Heart left ventricle (tissue), 16 donors: ENCODE measurements around the gene BLVRB. TPM values are rescaled to one million over a fixed set of nuclear protein-coding genes. Genes with fewer than 3 reads are reported as not detected.
"Not testable (repeated sequence)": the region's sequence is repeated elsewhere in the genome, so short reads cannot be mapped to it uniquely, and the experiment has no call there.

Source experiments
- ATAC-seq, 4 donors: fragments of 200-7000 bp; cut with Tn5 transposase; one replicate each; pipeline ENCODE4 v1.9.1; 2020 to 2022; ENCODE audit warnings: moderate library complexity in 4 of 4, mild to moderate bottlenecking in 3 of 4, moderate number of reproducible peaks in 1 of 4
- DNase-seq, 5 donors: peaks; one replicate each; pipeline ENCODE4 v3.0.0-alpha.2; 2020
- H3K27ac ChIP-seq, 12 donors: fragments of 200-600 bp; sonication (generic) in 4 of 12; one replicate each; pipeline versions ENCODE4 v1.5.0 to v1.8.0; 2016 to 2022; ENCODE audit warnings: mild to moderate bottlenecking in 2 of 12
- H3K27me3 ChIP-seq, 9 donors: fragments of 200-600 bp; sonication (generic) in 2 of 9; one replicate each; pipeline versions ENCODE4 v1.5.1 to v1.8.0; 2016 to 2022; ENCODE audit warnings: mild to moderate bottlenecking in 3 of 9
- H3K36me3 ChIP-seq, 9 donors: fragments of 200-600 bp; sonication (generic) in 2 of 9; one replicate each; pipeline versions ENCODE4 v1.5.0 to v1.8.0; 2018 to 2022; ENCODE audit warnings: mild to moderate bottlenecking in 2 of 9
- H3K4me1 ChIP-seq, 12 donors: fragments of 200-600 bp; sonication (generic) in 4 of 12; one replicate each; pipeline versions ENCODE4 v1.5.0 to v1.8.0; 2016 to 2022; ENCODE audit warnings: mild to moderate bottlenecking in 3 of 12
- H3K4me3 ChIP-seq, 12 donors: fragments of 200-600 bp; sonication (generic) in 4 of 12; one replicate each; pipeline versions ENCODE4 v1.5.0 to v1.8.0; 2017 to 2022; ENCODE audit warnings: mild to moderate bottlenecking in 9 of 12, moderate library complexity in 4 of 12
- H3K9me3 ChIP-seq, 12 donors: fragments of 200-600 bp; sonication (generic) in 4 of 12; one replicate each; pipeline versions ENCODE4 v1.5.0 to v1.8.0; 2016 to 2022; ENCODE audit warnings: mild to moderate bottlenecking in 1 of 12
- POLR2A ChIP-seq, 2 donors: fragments of 450-650 bp; IDR thresholded peaks; one replicate each; pipeline ENCODE4 v1.6.1; 2017; ENCODE audit warnings: antibody characterized with exemption in 2 of 2, mild to moderate bottlenecking in 2 of 2, moderate library complexity in 2 of 2
- WGBS, 4 donors: extraction: QIAGEN DNeasy Blood & Tissue Kit in 2 of 4; methylation state at CpG; one replicate each; pipeline versions ENCODE4 v1.1.5 to v1.1.7; 2013 to 2018; 5-methylcytosine and 5-hydroxymethylcytosine counted together
- intact Hi-C, 10 donors: fragments of 100-400 bp; cut with DNase I; formaldehyde crosslinking; loops; one replicate each; pipeline versions ENCODE4 v1.11.1 to v1.14.2; 2022
- polyA plus RNA-seq, 2 donors: library from polyadenylated mRNA; stranded (reverse); fragments of 200-250 nt; gene quantifications; one replicate each; pipeline ENCODE4 v1.2.3, GENCODE V29; 2013
- total RNA-seq, 9 donors: library from RNA; depleted of rRNA in 2 of 9; stranded (reverse); fragments of >200 nt in 2 of 9; fragmentation: NEBNext Ultra II Directional in 3 of 9; extraction: Animal tissue kit (Norgen Biotek cat#: 25700) in 3 of 9; gene quantifications; one replicate each; pipeline versions ENCODE4 v1.1.0 to v1.2.4, GENCODE V29; 2016 to 2023
- TF ChIP-seq, protein P1 (sequence below), 12 donors: fragments of 200-600 bp; sonication (generic) in 4 of 12; IDR thresholded peaks; one replicate each; pipeline versions ENCODE4 v1.5.0 to v1.8.0; 2018 to 2022; ENCODE audit warnings: antibody characterized with exemption in 12 of 12, mild to moderate bottlenecking in 5 of 12
- donor health status: ischemic (EF 13 %, LVEDD 7.1; RV severe dilation, severe dysfunction).
- donor health status: healthy with polysubstance abuse.
- donor health status: DM: no; HTN: yes; CAD: no.
- donor health status: DM: no; HTN: no; CAD: no.
- donor health status: ischemic (EF 25% LVEDD 6.9; RV normal size, moderate dysfunction).
- donor health status: ischemic (EF 25% LVEDD 5.7; RV mildly dilated, moderate dysfunction).
- donor health status: healthy.
- donor health status: DM: yes; HTN: yes; CAD: no.
- donor health status: ischemic (EF 35%, LVEDD 5.7; RV mildly dilated, moderate dysfunction).
- donor health status: nonischemic (EF 11% LVEDD 7.7; RV severe dilation, severe dysfunction).
- donor health status: DM: yes; HTN: yes; CAD: no.
- donor health status: PGD.
- donor health status: ischemic (EF 29% LVEDD 5.4; RV normal size, mild dysfunction).
- donor health status: nonischemic (EF 23%, LVEDD 6.1; RV moderate dilation, normal function).

The BLVRB gene
- total and polyA plus RNA-seq, 11 donors: 76.3 to 330 (median 111) TPM

- Histone ChIP-seq H3K36me3 (no peaks in the 10 kb centered on the region), H3K4me3 (no peak overlapping the region), H3K27me3 (no peaks in the 10 kb centered on the region), H3K9me3 (no peaks in the 10 kb centered on the region), H3K4me1 (no peaks in the 10 kb centered on the region), H3K27ac (no peak overlapping the region)
- ATAC-seq: no peak
- no peak for DNase-seq
- TF ChIP-seq POLR2A (IDR thresholded peaks at IDR 0.05): no peak
- intact Hi-C loops: no loop called here
- 60 to 71% (median 63%) methylated on average over 6 of the region's 6 CpGs for WGBS, 4 donors
Observed at GRCh38 chr19:40502647-40503319, 37.2 kb upstream of the BLVRB start.

DNA sequence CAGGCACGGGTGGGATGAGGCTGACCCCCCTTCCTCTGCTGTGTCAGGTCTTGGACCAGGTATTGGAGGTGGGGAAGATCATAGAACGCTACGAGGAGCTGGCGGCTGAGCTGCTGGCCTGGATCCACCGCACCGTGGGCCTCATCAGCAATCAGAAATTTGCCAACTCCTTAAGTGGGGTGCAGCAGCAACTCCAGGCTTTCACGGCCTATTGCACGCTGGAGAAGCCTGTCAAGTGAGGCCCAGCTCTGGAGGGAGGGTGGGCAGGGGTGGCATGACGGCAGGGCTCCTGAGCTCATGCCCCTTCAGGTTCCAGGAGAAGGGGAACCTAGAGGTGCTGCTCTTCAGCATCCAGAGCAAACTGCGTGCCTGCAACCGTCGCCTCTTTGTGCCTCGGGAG is 36.5 kb upstream of the BLVRB start:
- no peak for DNase-seq
- Histone ChIP-seq H3K9me3 (no peaks in the 10 kb centered on the region), H3K36me3 (no peaks in the 10 kb centered on the region), H3K27ac (no peak overlapping the region), H3K4me3 (no peak overlapping the region), H3K27me3 (no peaks in the 10 kb centered on the region), H3K4me1 (no peaks in the 10 kb centered on the region)
- intact Hi-C loops: no loop called here
- no peak for ATAC-seq
- WGBS, 4 donors: 81 to 83% (median 82%) methylated on average over 9 to 13 of the region's 13 CpGs
- no peak for TF ChIP-seq POLR2A (IDR thresholded peaks at IDR 0.05)
- TF ChIP-seq, protein P1, sequence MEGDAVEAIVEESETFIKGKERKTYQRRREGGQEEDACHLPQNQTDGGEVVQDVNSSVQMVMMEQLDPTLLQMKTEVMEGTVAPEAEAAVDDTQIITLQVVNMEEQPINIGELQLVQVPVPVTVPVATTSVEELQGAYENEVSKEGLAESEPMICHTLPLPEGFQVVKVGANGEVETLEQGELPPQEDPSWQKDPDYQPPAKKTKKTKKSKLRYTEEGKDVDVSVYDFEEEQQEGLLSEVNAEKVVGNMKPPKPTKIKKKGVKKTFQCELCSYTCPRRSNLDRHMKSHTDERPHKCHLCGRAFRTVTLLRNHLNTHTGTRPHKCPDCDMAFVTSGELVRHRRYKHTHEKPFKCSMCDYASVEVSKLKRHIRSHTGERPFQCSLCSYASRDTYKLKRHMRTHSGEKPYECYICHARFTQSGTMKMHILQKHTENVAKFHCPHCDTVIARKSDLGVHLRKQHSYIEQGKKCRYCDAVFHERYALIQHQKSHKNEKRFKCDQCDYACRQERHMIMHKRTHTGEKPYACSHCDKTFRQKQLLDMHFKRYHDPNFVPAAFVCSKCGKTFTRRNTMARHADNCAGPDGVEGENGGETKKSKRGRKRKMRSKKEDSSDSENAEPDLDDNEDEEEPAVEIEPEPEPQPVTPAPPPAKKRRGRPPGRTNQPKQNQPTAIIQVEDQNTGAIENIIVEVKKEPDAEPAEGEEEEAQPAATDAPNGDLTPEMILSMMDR (IDR thresholded peaks at IDR 0.05): no peak

- Histone ChIP-seq H3K27me3 (no peaks in the 10 kb centered on the region), H3K9me3 (no peaks in the 10 kb centered on the region), H3K27ac (no peak overlapping the region), H3K36me3 (no peaks in the 10 kb centered on the region), H3K4me1 (no peaks in the 10 kb centered on the region), H3K4me3 (no peak overlapping the region)
- no peak for ATAC-seq
- WGBS, 4 donors: 83 to 94% (median 90%) methylated on average over 4 of the region's 4 CpGs
- no peak for TF ChIP-seq POLR2A (IDR thresholded peaks at IDR 0.05)
- TF ChIP-seq, protein P1 (IDR thresholded peaks at IDR 0.05): no peak
- intact Hi-C loops: no loop called here
- no peak for DNase-seq
Observed at GRCh38 chr19:40501599-40501998, 36.1 kb upstream of the BLVRB start.

DNA sequence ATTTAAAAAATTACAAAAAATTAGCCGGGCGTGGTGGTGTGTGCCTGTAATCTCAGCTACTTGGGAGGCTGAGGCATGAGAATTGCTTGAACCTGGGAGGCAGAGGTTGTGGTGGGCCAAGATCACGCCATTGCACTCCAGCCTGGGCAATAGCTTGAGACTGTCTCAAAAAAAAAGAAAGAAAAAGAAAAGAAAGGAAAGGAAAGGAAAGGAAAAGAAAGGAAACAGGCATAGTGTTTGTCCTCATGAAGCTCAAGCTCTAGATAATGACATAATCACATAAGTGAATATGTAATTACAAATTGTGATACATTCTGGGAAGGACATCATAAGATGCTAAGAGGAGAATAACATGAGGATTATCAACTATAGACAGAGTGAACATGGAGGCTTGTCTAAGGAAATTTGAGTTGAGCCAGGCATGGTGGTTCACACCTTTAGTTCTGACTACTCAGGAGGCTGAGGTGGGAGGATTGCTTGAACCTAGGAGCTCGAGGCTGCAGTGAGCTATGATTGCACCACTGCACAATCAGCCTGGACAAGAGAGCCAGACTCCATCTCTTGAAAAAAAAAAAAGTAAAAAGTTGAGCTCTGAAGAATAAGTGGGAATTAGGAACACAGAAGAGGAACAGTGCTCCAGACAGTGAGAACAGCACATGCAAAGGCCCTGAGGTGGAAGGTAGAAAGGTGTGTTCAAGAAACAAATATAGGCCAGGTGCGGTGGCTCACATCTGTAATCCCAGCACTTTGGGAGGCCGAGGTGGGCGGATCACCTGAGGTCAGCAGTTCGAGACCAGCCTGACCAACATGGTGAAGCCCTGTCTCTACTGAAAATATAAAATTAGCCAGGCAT is 35.4 kb upstream of the BLVRB start:
- WGBS, 4 donors: 84 to 88% (median 85%) methylated on average over 8 of the region's 8 CpGs
- H3K9me3 ChIP-seq, ATAC-seq, H3K4me1 ChIP-seq, intact Hi-C loops, H3K36me3 ChIP-seq, H3K27ac ChIP-seq, DNase-seq, H3K27me3 ChIP-seq, H3K4me3 ChIP-seq: not testable (repeated sequence)

- Histone ChIP-seq H3K4me3 (no peak overlapping the region), H3K36me3 (no peaks in the 10 kb centered on the region), H3K27ac (no peak overlapping the region), H3K4me1 (no peaks in the 10 kb centered on the region), H3K9me3 (no peaks in the 10 kb centered on the region), H3K27me3 (no peaks in the 10 kb centered on the region)
- DNase-seq (no peak), ATAC-seq (no peak)
- TF ChIP-seq POLR2A (IDR thresholded peaks at IDR 0.05): no peak
- TF ChIP-seq, protein P1 (IDR thresholded peaks at IDR 0.05): no peak
- 83 to 93% (median 91%) methylated on average over 5 of the region's 5 CpGs for WGBS, 4 donors
- intact Hi-C loops: no loop called here
Observed at GRCh38 chr19:40499320-40499719, 33.8 kb upstream of the BLVRB start.
